ENCODE data around the gene UBE2D3.
"Not testable (repeated sequence)": the region's sequence is repeated elsewhere in the genome, so short reads cannot be mapped to it uniquely, and the experiment has no call there.

- not testable (repeated sequence) for TF ChIP-seq CTCF, POLR2AphosphoS5 (IDR thresholded peaks at IDR 0.05)
Observed at GRCh38 chr4:102865327-102865726, 38.0 kb upstream of the UBE2D3 start.
